ENCODE results near the gene NDST1.

NDST1 gene

DNA sequence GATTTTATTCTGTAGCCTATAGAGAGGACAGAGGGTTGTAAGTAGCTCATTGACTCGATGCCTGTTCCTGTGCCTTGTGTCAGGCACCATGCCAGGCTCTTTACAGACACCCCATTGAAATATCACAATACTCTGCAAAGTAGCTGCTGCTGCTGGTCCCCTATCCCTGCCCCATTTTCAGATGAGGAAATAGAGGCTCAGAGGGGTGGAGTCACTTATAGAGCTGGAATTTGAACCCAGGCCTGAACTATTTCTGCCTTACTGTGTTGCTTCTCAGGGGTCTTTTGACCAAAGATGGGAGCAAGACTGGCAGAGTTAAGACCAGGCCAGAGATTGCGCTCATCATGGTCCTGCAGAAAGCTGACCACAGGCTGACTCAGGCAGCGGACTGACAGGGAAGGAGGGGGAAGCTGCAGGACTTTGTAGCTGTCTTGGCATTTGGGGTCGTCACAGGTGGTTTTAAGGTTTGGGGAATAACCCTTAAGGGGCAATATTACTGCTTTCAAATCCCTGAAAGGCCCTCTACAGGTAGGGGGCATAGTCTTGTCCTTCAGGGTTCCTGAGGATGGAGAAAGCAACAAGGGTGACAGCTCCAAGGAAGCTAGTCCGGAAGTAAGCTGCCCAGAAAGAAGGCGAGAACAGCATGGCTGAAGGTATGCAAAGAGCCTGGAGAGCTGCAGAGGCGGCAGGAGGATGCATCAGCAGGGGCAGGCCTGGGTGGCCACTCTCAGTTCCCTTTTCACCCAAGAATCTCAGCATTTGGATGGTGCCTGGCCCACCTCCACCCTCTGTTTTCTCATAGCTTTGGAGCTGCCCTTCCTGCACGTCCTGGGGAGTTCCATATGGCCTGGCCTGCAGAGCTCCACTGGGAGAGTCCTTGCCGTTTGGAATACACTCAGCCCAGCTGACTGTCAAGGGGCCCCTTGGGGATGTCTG, 18.3 kb upstream of the NDST1 start:
- DNase-seq (ENCODE audit: low read depth) = peak; percentile 70
- TF ChIP-seq, protein P1, sequence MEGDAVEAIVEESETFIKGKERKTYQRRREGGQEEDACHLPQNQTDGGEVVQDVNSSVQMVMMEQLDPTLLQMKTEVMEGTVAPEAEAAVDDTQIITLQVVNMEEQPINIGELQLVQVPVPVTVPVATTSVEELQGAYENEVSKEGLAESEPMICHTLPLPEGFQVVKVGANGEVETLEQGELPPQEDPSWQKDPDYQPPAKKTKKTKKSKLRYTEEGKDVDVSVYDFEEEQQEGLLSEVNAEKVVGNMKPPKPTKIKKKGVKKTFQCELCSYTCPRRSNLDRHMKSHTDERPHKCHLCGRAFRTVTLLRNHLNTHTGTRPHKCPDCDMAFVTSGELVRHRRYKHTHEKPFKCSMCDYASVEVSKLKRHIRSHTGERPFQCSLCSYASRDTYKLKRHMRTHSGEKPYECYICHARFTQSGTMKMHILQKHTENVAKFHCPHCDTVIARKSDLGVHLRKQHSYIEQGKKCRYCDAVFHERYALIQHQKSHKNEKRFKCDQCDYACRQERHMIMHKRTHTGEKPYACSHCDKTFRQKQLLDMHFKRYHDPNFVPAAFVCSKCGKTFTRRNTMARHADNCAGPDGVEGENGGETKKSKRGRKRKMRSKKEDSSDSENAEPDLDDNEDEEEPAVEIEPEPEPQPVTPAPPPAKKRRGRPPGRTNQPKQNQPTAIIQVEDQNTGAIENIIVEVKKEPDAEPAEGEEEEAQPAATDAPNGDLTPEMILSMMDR (conservative IDR thresholded peaks at IDR 0.05; ENCODE audit: control insufficient read depth, insufficient read depth, low read depth, low read length) = no peak
- H3K4me3 ChIP-seq (ENCODE audit: control insufficient read depth, low read depth, low read length) = no peak overlapping the region

DNA sequence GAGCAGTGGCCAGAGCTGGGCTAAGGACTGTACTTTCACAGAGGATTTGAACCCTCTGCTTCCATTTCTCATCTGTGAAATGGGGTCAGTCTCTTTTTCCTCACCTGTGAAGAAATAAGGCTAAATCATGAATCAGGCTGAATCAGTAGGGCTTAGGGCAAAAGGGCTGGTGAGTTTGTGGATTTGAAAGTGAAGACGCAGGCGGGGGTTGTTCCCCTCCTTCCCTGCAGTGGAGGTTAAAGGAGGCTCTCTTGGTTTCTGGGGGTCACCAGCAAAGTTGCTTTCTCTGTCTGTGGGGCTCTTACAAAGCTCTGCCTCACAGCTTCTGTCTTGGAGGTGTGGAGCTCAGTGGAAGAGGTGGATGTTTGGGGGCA, 17.6 kb upstream of the NDST1 start:
- TF ChIP-seq, protein P1 (conservative IDR thresholded peaks at IDR 0.05; ENCODE audit: control insufficient read depth, insufficient read depth, low read depth, low read length) = no peak
- no peak overlapping the region for H3K4me3 ChIP-seq (ENCODE audit: control insufficient read depth, low read depth, low read length)
- DNase-seq (ENCODE audit: low read depth) = peak; percentile 35

DNA sequence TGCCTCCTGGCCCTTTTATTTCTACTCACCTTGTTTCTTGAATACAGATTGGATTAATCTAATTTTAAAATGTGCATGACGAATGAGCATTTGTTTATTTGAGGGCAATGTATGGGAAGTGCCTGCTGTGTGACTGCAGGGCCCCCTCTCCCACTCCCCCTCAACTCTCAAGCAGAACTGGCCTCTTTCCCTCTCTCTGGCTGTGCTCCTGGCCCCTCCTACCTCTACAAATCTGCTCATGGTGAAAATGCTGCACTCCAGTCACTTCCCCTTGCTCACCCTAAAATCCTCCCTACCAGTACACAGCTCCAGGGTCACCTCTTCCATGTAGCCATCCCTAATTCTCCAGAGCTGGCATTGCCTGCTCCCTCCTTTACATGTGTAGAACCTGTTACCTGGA, 17.2 kb upstream of the NDST1 start:
- DNase-seq (ENCODE audit: low read depth) = peak; percentile 35
- no peak overlapping the region for H3K4me3 ChIP-seq (ENCODE audit: control insufficient read depth, low read depth, low read length)
- TF ChIP-seq, protein P1 (conservative IDR thresholded peaks at IDR 0.05; ENCODE audit: control insufficient read depth, insufficient read depth, low read depth, low read length) = no peak

DNA sequence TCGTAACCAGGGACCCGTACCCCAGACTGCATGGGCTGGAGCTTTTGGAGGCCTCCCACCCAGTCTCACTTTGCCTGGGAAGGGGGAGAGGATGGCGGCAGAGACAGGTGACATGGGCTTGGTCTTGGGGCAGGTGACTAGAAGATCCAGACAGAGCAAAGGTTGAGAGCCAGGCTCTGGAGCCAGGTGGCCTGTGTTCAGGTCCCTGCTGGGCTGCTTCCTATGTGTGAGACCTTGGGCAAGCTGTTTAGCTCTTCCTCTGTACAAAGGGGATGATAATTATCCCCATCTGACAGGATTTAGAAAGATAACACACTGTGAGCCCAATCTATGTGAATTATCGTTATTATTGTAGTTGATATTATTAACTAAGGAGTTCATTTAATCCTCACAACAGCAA, 16.1 kb upstream of the NDST1 start:
- TF ChIP-seq, protein P1 (conservative IDR thresholded peaks at IDR 0.05; ENCODE audit: control insufficient read depth, insufficient read depth, low read depth, low read length) = no peak
- no peak overlapping the region for H3K4me3 ChIP-seq (ENCODE audit: control insufficient read depth, low read depth, low read length)
- DNase-seq (ENCODE audit: low read depth) = no peak

DNA sequence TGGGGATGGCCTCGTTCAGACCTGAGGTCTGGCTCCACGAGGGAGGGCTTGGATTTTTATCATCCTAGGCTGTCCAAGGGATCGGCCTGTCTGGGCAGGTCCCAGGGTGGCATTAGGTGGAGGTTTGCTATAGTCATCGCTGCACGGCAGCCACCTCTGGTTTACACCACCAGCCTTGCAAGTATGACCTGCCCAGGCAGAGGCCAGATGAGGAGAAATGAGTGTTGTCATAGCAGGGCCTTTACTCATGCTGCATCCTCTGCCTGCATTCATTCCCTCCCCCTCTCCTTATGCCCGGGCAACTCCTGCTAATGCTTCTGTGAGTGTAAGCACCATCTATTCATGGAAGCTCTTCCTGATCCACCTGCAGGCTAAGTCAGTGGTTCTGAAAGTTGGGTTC, 15.3 kb upstream of the NDST1 start:
- peak; percentile 82 for DNase-seq (ENCODE audit: low read depth)
- H3K4me3 ChIP-seq (ENCODE audit: control insufficient read depth, low read depth, low read length) = no peak overlapping the region
- TF ChIP-seq, protein P1 (conservative IDR thresholded peaks at IDR 0.05; ENCODE audit: control insufficient read depth, insufficient read depth, low read depth, low read length) = no peak

DNA sequence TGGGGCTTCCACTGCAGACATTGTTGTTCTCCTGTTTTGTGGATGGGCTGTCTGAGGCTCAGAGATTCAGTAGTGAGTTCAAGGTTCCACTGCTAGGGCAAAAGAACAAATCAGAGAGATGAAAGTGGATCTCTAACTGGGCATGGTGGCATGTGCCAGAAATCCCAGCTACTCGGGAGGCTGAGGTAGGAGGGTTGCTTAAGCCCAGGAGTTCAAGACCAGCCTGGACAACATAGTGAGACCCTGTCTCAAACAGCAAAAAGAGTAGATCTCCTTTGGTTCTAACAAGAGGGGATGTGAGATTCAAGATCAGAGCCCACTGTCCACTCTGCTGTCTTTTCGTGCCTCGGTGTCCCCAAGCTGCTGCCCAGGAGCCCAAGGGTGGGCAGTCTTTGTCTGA, 11.8 kb upstream of the NDST1 start:
- DNase-seq (ENCODE audit: low read depth) = no peak
- no peak overlapping the region for H3K4me3 ChIP-seq (ENCODE audit: control insufficient read depth, low read depth, low read length)
- TF ChIP-seq, protein P1 (conservative IDR thresholded peaks at IDR 0.05; ENCODE audit: control insufficient read depth, insufficient read depth, low read depth, low read length) = no peak
